ENCODE data around the gene BLOC1S5.
"Not testable (repeated sequence)": the region's sequence is repeated elsewhere in the genome, so short reads cannot be mapped to it uniquely, and the experiment has no call there.

The BLOC1S5 gene

DNA sequence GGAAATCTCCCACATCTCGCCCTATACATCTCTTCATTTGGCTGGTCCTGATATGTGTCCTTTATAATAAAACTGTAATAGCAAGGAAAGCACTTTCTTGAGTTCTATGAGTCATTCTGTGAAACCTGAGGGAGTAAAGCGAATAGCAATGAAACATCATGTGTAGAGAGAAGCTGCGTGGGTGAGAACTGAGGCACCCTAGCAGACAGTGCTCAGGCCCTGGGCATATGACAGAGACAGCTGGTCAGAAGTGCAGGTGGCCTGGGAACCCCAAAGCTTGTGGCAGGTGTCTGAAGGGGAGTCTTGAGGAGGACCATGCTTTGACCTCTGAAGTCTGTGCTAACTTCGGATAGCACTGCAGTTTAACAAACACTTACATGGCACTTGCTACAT is 1.3 kb upstream of the BLOC1S5 start:
- Histone ChIP-seq H2AFZ (ENCODE audit: low read length, unreplicated experiment) (no peak overlapping the region), H3K4me3 (ENCODE audit: low read depth, low read length) (no peak overlapping the region), H3K27ac (ENCODE audit: low read depth, low read length) (no peak overlapping the region), H3K27me3 (ENCODE audit: insufficient read depth, low read length) (no peaks in the 10 kb centered on the region), H3K36me3 (ENCODE audit: insufficient read depth, low read length) (peaks cover 6% of the 10 kb centered on the region; the same call in 1 of the 2 replicates), H3K4me1 (ENCODE audit: control insufficient read depth, insufficient read depth, low read length, unreplicated experiment) (peaks cover 12% of the 10 kb centered on the region), H3K79me2 (ENCODE audit: control insufficient read depth, insufficient read depth, low read length, unreplicated experiment) (peaks cover 14% of the 10 kb centered on the region)

GRCh38 chr6:8064638-8065518 is 689 bp upstream of the BLOC1S5 start:
- peak overlapping the region; percentile 73 for H2AFZ ChIP-seq (ENCODE audit: low read length, unreplicated experiment)
- H3K27ac ChIP-seq (ENCODE audit: low read depth, low read length) = peak overlapping the region; percentile 53
- H3K4me3 ChIP-seq (ENCODE audit: low read depth, low read length) = peak overlapping the region; percentile 94
- peaks cover 14% of the 10 kb centered on the region for H3K79me2 ChIP-seq (ENCODE audit: control insufficient read depth, insufficient read depth, low read length, unreplicated experiment)
- no peaks in the 10 kb centered on the region for H3K27me3 ChIP-seq (ENCODE audit: insufficient read depth, low read length)
- H3K4me1 ChIP-seq (ENCODE audit: control insufficient read depth, insufficient read depth, low read length, unreplicated experiment) = peaks cover 12% of the 10 kb centered on the region
- H3K36me3 ChIP-seq (ENCODE audit: insufficient read depth, low read length) = peaks cover 6% of the 10 kb centered on the region; the same call in 1 of the 2 replicates

- Histone ChIP-seq H3K4me1 (ENCODE audit: control insufficient read depth, insufficient read depth, low read length, unreplicated experiment) (peaks cover 12% of the 10 kb centered on the region), H2AFZ (ENCODE audit: low read length, unreplicated experiment) (no peak overlapping the region), H3K27ac (ENCODE audit: low read depth, low read length) (no peak overlapping the region), H3K4me3 (ENCODE audit: low read depth, low read length) (no peak overlapping the region), H3K36me3 (ENCODE audit: insufficient read depth, low read length) (peaks cover 6% of the 10 kb centered on the region; the same call in 1 of the 2 replicates), H3K27me3 (ENCODE audit: insufficient read depth, low read length) (no peaks in the 10 kb centered on the region), H3K79me2 (ENCODE audit: control insufficient read depth, insufficient read depth, low read length, unreplicated experiment) (peaks cover 14% of the 10 kb centered on the region)
Measured at GRCh38 chr6:8061736-8062135, 2.5 kb downstream of the BLOC1S5 start.

DNA sequence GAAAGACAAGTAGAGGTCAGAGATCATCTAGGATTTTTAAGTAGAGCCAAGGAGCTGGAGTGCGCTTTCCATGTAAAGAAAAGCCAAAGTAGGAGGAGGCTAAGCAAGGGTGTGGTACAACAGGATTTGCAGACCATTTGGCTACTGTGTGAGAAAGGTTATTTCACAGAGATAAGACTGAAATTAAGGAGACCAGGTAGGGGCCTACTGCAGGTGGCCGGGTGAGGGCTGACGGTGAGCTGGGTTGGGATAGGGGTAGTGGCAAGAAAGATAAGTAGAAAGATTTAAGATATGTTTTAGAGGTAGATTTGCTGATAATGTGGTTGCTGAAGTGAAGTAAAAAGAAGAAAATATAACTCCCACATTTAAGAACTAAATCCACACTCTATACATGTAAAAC is 3.8 kb downstream of the BLOC1S5 start:
- Histone ChIP-seq H3K4me3 (ENCODE audit: low read depth, low read length) (no peak overlapping the region), H3K4me1 (ENCODE audit: control insufficient read depth, insufficient read depth, low read length, unreplicated experiment) (peaks cover 12% of the 10 kb centered on the region), H3K27me3 (ENCODE audit: insufficient read depth, low read length) (no peaks in the 10 kb centered on the region), H3K36me3 (ENCODE audit: insufficient read depth, low read length) (peaks cover 6% of the 10 kb centered on the region; the same call in 1 of the 2 replicates), H3K79me2 (ENCODE audit: control insufficient read depth, insufficient read depth, low read length, unreplicated experiment) (peaks cover 14% of the 10 kb centered on the region), H3K27ac (ENCODE audit: low read depth, low read length) (no peak overlapping the region), H2AFZ (ENCODE audit: low read length, unreplicated experiment) (no peak overlapping the region)

- H3K4me1 ChIP-seq (ENCODE audit: control insufficient read depth, insufficient read depth, low read length, unreplicated experiment) = peaks cover 6% of the 10 kb centered on the region
- H2AFZ ChIP-seq (ENCODE audit: low read length, unreplicated experiment) = no peak overlapping the region
- H3K79me2 ChIP-seq (ENCODE audit: control insufficient read depth, insufficient read depth, low read length, unreplicated experiment) = peaks cover 14% of the 10 kb centered on the region
- H3K36me3 ChIP-seq (ENCODE audit: insufficient read depth, low read length) = peaks cover 6% of the 10 kb centered on the region; the same call in 1 of the 2 replicates
- no peaks in the 10 kb centered on the region for H3K27me3 ChIP-seq (ENCODE audit: insufficient read depth, low read length)
- no peak overlapping the region for H3K27ac ChIP-seq (ENCODE audit: low read depth, low read length)
- H3K4me3 ChIP-seq (ENCODE audit: low read depth, low read length) = no peak overlapping the region
Measured at GRCh38 chr6:8059129-8059528, 5.1 kb downstream of the BLOC1S5 start.

GRCh38 chr6:8057793-8058192 is 6.4 kb downstream of the BLOC1S5 start:
- H3K4me1 ChIP-seq (ENCODE audit: control insufficient read depth, insufficient read depth, low read length, unreplicated experiment) = peaks cover 3% of the 10 kb centered on the region
- H2AFZ ChIP-seq (ENCODE audit: low read length, unreplicated experiment) = no peak overlapping the region
- H3K4me3 ChIP-seq (ENCODE audit: low read depth, low read length) = no peak overlapping the region
- no peaks in the 10 kb centered on the region for H3K27me3 ChIP-seq (ENCODE audit: insufficient read depth, low read length)
- H3K79me2 ChIP-seq (ENCODE audit: control insufficient read depth, insufficient read depth, low read length, unreplicated experiment) = peaks cover 4% of the 10 kb centered on the region
- peaks cover 6% of the 10 kb centered on the region; the same call in 1 of the 2 replicates for H3K36me3 ChIP-seq (ENCODE audit: insufficient read depth, low read length)
- no peak overlapping the region for H3K27ac ChIP-seq (ENCODE audit: low read depth, low read length)

DNA sequence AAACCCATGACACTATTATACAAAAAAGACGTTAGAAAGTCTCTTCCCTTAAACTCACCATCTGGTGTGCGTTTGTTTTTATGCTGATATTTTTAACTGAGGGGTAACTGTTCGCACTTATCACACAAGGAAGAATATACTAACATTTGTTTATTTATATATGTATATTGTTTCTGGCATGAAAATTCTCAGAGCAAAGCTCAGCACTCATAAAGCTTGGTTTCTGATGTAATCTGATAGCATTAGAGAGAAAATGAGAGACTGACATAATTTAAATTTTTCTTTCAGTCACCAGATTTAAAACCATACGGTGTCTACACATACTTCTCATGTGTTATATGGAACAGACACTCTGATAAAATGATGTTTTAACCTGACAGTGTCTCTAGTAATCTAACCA is 6.9 kb downstream of the BLOC1S5 start:
- no peak overlapping the region for H3K27ac ChIP-seq (ENCODE audit: low read depth, low read length)
- H2AFZ ChIP-seq (ENCODE audit: low read length, unreplicated experiment) = no peak overlapping the region
- peaks cover 6% of the 10 kb centered on the region; the same call in 1 of the 2 replicates for H3K36me3 ChIP-seq (ENCODE audit: insufficient read depth, low read length)
- no peaks in the 10 kb centered on the region for H3K4me1 ChIP-seq (ENCODE audit: control insufficient read depth, insufficient read depth, low read length, unreplicated experiment)
- no peaks in the 10 kb centered on the region for H3K79me2 ChIP-seq (ENCODE audit: control insufficient read depth, insufficient read depth, low read length, unreplicated experiment)
- no peaks in the 10 kb centered on the region for H3K27me3 ChIP-seq (ENCODE audit: insufficient read depth, low read length)
- H3K4me3 ChIP-seq (ENCODE audit: low read depth, low read length) = no peak overlapping the region

GRCh38 chr6:8054276-8054675 is 9.9 kb downstream of the BLOC1S5 start:
- Histone ChIP-seq H3K79me2 (ENCODE audit: control insufficient read depth, insufficient read depth, low read length, unreplicated experiment) (peaks cover 5% of the 10 kb centered on the region), H3K27me3 (ENCODE audit: insufficient read depth, low read length) (no peaks in the 10 kb centered on the region), H3K4me1 (ENCODE audit: control insufficient read depth, insufficient read depth, low read length, unreplicated experiment) (no peaks in the 10 kb centered on the region), H3K27ac (ENCODE audit: low read depth, low read length) (no peak overlapping the region), H2AFZ (ENCODE audit: low read length, unreplicated experiment) (no peak overlapping the region), H3K36me3 (ENCODE audit: insufficient read depth, low read length) (no peaks in the 10 kb centered on the region), H3K4me3 (ENCODE audit: low read depth, low read length) (no peak overlapping the region)

- H3K27ac ChIP-seq (ENCODE audit: low read depth, low read length) = peak overlapping the region; percentile 80
- H3K4me1 ChIP-seq (ENCODE audit: control insufficient read depth, insufficient read depth, low read length, unreplicated experiment) = peaks cover 11% of the 10 kb centered on the region
- peaks cover 12% of the 10 kb centered on the region for H3K79me2 ChIP-seq (ENCODE audit: control insufficient read depth, insufficient read depth, low read length, unreplicated experiment)
- no peaks in the 10 kb centered on the region for H3K27me3 ChIP-seq (ENCODE audit: insufficient read depth, low read length)
- H3K4me3 ChIP-seq (ENCODE audit: low read depth, low read length) = peak overlapping the region; percentile 6; the same call in 1 of the 2 replicates
- H3K36me3 ChIP-seq (ENCODE audit: insufficient read depth, low read length) = 0 out of 2 replicates have a peak, but pooled peaks cover 8% of the 10 kb centered on the region
- H2AFZ ChIP-seq (ENCODE audit: low read length, unreplicated experiment) = peak overlapping the region; percentile 0
Measured at GRCh38 chr6:8047541-8048292, 16.5 kb downstream of the BLOC1S5 start.

DNA sequence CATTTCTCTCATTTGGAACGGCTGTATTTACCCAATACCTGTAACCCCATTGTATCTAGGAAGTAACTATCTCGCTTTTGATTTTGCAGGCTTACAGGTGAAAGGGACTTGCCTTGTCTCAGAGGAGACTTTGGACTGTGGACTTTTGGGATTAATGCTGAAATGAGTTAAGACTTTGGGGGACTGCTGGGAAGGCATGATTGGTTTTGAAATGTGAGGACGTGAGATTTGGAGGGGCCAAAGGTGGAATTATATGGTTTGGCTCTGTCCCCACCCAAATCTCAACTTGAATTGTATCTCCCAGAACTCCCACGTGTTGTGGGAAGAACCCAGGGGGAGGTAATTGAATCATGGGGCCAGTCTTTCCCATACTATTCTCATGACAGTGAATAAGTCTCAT is 18.4 kb downstream of the BLOC1S5 start:
- H3K36me3 ChIP-seq (ENCODE audit: insufficient read depth, low read length); H3K27me3 ChIP-seq (ENCODE audit: insufficient read depth, low read length); H3K4me3 ChIP-seq (ENCODE audit: low read depth, low read length); H3K79me2 ChIP-seq (ENCODE audit: control insufficient read depth, insufficient read depth, low read length, unreplicated experiment); H2AFZ ChIP-seq (ENCODE audit: low read length, unreplicated experiment); H3K27ac ChIP-seq (ENCODE audit: low read depth, low read length): not testable (repeated sequence)
- peaks cover 11% of the 10 kb centered on the region for H3K4me1 ChIP-seq (ENCODE audit: control insufficient read depth, insufficient read depth, low read length, unreplicated experiment)

All from ACC112 (cell line).